SK-N-SH (cell line): Measurements from ENCODE around the gene LRMDA. TPM values are rescaled to one million over a fixed set of nuclear protein-coding genes. Genes with fewer than 3 reads are reported as not detected.

Experiments
- CTCF ChIA-PET: fragments of 300-600, 350-600 bp; formaldehyde crosslinking; extraction: SDS; loops from one replicate; lab custom pipeline; 2021; lab: Yijun Ruan, JAX
- POLR2A ChIA-PET: fragments of 350-600 bp; sonication (Branson Sonifier 250); formaldehyde crosslinking; extraction: SDS; loops from one replicate; lab custom pipeline; 2020; ENCODE audit warnings: antibody characterized with exemption, inconsistent platforms; lab: Yijun Ruan, JAX
- DNase-seq: peaks from one replicate; pipeline ENCODE4 v3.0.0; 2012
- H2AFZ ChIP-seq: fragments of 200-600 bp; sonication (generic); 2 replicates; pipeline ENCODE4 v1.8.1; 2016; ENCODE audit warnings: antibody characterized with exemption, mild to moderate bottlenecking, low read depth
- H3F3A ChIP-seq: fragments of 200-600 bp; sonication (generic); replicated peaks from 2 replicates; pipeline ENCODE3; 2016; ENCODE audit warnings: antibody characterized with exemption, mild to moderate bottlenecking; ENCODE audit not compliant: insufficient read depth
- H3K27ac ChIP-seq, 2 experiments: fragments of 200-500 bp in 1 of 2; fragments of 200-600 bp in 1 of 2; sonication (Bioruptor generic) in 1 of 2; sonication (generic), shearing (Covaris generic) in 1 of 2; 2 replicates each; pipeline versions ENCODE4 v1.5.1 to v1.6.1; 2014 to 2016; ENCODE audit warnings: low read depth in 2 of 2, inconsistent platforms in 1 of 2, low read length in 1 of 2, mild to moderate bottlenecking in 1 of 2, mixed read lengths in 1 of 2
- H3K27me3 ChIP-seq: fragments of 200-600 bp; sonication (generic), shearing (Covaris generic); 2 replicates; pipeline ENCODE4 v1.6.1; 2016; ENCODE audit warnings: mixed run types; ENCODE audit not compliant: insufficient read depth
- H3K36me3 ChIP-seq, 2 experiments: fragments of 200-500 bp in 1 of 2; fragments of 200-600 bp in 1 of 2; sonication (Bioruptor generic) in 1 of 2; sonication (generic) in 1 of 2; replicated peaks in 1 of 2; 2 replicates each; pipeline versions ENCODE3 to v1.5.1; 2014 to 2016; ENCODE audit warnings: low read length in 1 of 2, mild to moderate bottlenecking in 1 of 2; ENCODE audit not compliant: insufficient read depth in 2 of 2, control insufficient read depth in 1 of 2
- H3K4me1 ChIP-seq, 2 experiments: fragments of 200-500 bp in 1 of 2; fragments of 200-600 bp in 1 of 2; sonication (Bioruptor generic) in 1 of 2; sonication (generic), shearing (Covaris generic) in 1 of 2; 2 replicates each; pipeline versions ENCODE4 v1.5.1 to v1.6.1; 2014 to 2016; ENCODE audit warnings: low read depth in 1 of 2, low read length in 1 of 2, mixed run types in 1 of 2; ENCODE audit not compliant: insufficient read depth in 2 of 2, control insufficient read depth in 1 of 2
- H3K4me2 ChIP-seq: fragments of 200-600 bp; sonication (generic), shearing (Covaris generic); 2 replicates; pipeline ENCODE4 v1.6.1; 2017; ENCODE audit warnings: mixed run types
- H3K4me3 ChIP-seq, 2 experiments: fragments of 200-500 bp in 1 of 2; fragments of 200-600 bp in 1 of 2; sonication (Bioruptor generic) in 1 of 2; sonication (generic), shearing (Covaris generic) in 1 of 2; 2 replicates each; pipeline versions ENCODE4 v1.5.1 to v1.8.1; 2014 to 2016; ENCODE audit warnings: low read depth in 2 of 2, inconsistent platforms in 1 of 2, low read length in 1 of 2, mild to moderate bottlenecking in 1 of 2, mixed read lengths in 1 of 2, moderate library complexity in 1 of 2
- H3K79me2 ChIP-seq: fragments of 200-600 bp; sonication (generic); 2 replicates; pipeline ENCODE4 v1.8.1; 2017; ENCODE audit warnings: mild to moderate bottlenecking; ENCODE audit not compliant: insufficient read depth
- H3K9ac ChIP-seq: fragments of 200-600 bp; sonication (generic); 2 replicates; pipeline ENCODE4 v1.6.1; 2017; ENCODE audit warnings: mixed run types
- H3K9me2 ChIP-seq: fragments of 200-600 bp; sonication (generic); 2 replicates; pipeline ENCODE4 v1.6.1; 2017; ENCODE audit warnings: mixed run types
- H3K9me3 ChIP-seq: fragments of 200-600 bp; sonication (generic); 2 replicates; pipeline ENCODE4 v1.6.1; 2017; ENCODE audit warnings: mixed run types, mild to moderate bottlenecking, moderate library complexity
- H4K20me1 ChIP-seq: fragments of 200-600 bp; sonication (generic); 2 replicates; pipeline ENCODE4 v1.6.1; 2017; ENCODE audit warnings: mild to moderate bottlenecking, mixed run types; ENCODE audit not compliant: insufficient read depth
- CHD2 ChIP-seq: fragments of 150-350 bp; IDR thresholded peaks from 2 replicates; pipeline ENCODE4 v1.6.1; 2018; ENCODE audit warnings: low read length; ENCODE audit not compliant: partially characterized antibody
- EP300 ChIP-seq, 2 experiments: IDR thresholded peaks; 2 replicates each; pipeline versions ENCODE4 v1.4.0 to v1.6.1; 2012; ENCODE audit warnings: borderline replicate concordance in 1 of 2, low read depth in 1 of 2, low read length in 1 of 2
- EZH2phosphoT487 ChIP-seq: fragments of 200-600 bp; sonication (generic); IDR thresholded peaks from 2 replicates; pipeline ENCODE4 v1.6.1; 2017; ENCODE audit warnings: low read depth, mixed run types, mild to moderate bottlenecking, antibody characterized with exemption, moderate library complexity, borderline replicate concordance
- GABPA ChIP-seq: IDR thresholded peaks from 2 replicates; pipeline ENCODE4 v1.4.0; 2012; ENCODE audit warnings: low read depth, mild to moderate bottlenecking
- RAD21 ChIP-seq: IDR thresholded peaks from 2 replicates; pipeline ENCODE4 v1.6.1; 2012; ENCODE audit warnings: mild to moderate bottlenecking, low read length
- RFX5 ChIP-seq: IDR thresholded peaks from 2 replicates; pipeline ENCODE4 v1.6.1; 2012; ENCODE audit warnings: mild to moderate bottlenecking, improper control_type of control experiment, low read length
- RXRA ChIP-seq: IDR thresholded peaks from 2 replicates; pipeline ENCODE4 v1.4.0; 2012; ENCODE audit warnings: low read depth, mild to moderate bottlenecking, borderline replicate concordance
- SIN3A ChIP-seq: IDR thresholded peaks from 2 replicates; pipeline ENCODE4 v1.6.1; 2012; ENCODE audit warnings: low read depth, mild to moderate bottlenecking, low read length, moderate library complexity, borderline replicate concordance
- SMC3 ChIP-seq: IDR thresholded peaks from 2 replicates; pipeline ENCODE4 v1.6.1; 2012; ENCODE audit warnings: low read depth, low read length, improper control_type of control experiment
- TCF12 ChIP-seq: IDR thresholded peaks from 2 replicates; pipeline ENCODE4 v1.4.0; 2012
- TEAD4 ChIP-seq: IDR thresholded peaks from 2 replicates; pipeline ENCODE4 v1.4.0; 2012; ENCODE audit warnings: mild to moderate bottlenecking, borderline replicate concordance; ENCODE audit not compliant: insufficient read depth
- YY1 ChIP-seq: IDR thresholded peaks from 2 replicates; pipeline ENCODE4 v1.4.0; 2012; ENCODE audit warnings: low read depth, mild to moderate bottlenecking
- WGBS: methylation state at CpG from one replicate; pipeline ENCODE4 v1.1.6; 2017; ENCODE audit warnings: low lambda C conversion rate; 5-methylcytosine and 5-hydroxymethylcytosine counted together
- polyA plus RNA-seq, 3 experiments: library from polyadenylated mRNA; depleted of rRNA; stranded (reverse); fragments of >200 nt; gene quantifications; 2 replicates each; pipeline ENCODE4 v1.2.3, GENCODE V29; 2012
- TF ChIP-seq, protein P1 (sequence below): IDR thresholded peaks from 2 replicates; pipeline ENCODE4 v1.4.0; 2012; ENCODE audit warnings: low read depth, borderline replicate concordance
- TF ChIP-seq, protein P2 (sequence below): IDR thresholded peaks from 2 replicates; pipeline ENCODE4; 2012

Gene LRMDA
- polyA plus RNA-seq, 1 of the 3 experiments (the other 2 are of a cell fraction), result 0.95 TPM

- H3K9me2 ChIP-seq, result no peaks in the 10 kb centered on the region
- no peaks in the 10 kb centered on the region for H3K9me3 ChIP-seq
- CTCF ChIA-PET, result no interaction called here
- H4K20me1 ChIP-seq, result no peaks in the 10 kb centered on the region
- no peak overlapping the region for H3K4me3 ChIP-seq
- H3K9ac ChIP-seq, result no peak overlapping the region
- no peaks in the 10 kb centered on the region for H3K79me2 ChIP-seq
- TF ChIP-seq EP300 (IDR thresholded peaks at IDR 0.05; ENCODE audit: borderline replicate concordance in 1 of 2, low read depth in 1 of 2, low read length in 1 of 2) (no peak), SMC3 (no peak), TEAD4 (no peak), TCF12 (no peak), SIN3A (no peak), YY1 (no peak), EZH2phosphoT487 (no peak), RAD21 (no peak), RXRA (no peak), GABPA (no peak)
- TF ChIP-seq, protein P1, sequence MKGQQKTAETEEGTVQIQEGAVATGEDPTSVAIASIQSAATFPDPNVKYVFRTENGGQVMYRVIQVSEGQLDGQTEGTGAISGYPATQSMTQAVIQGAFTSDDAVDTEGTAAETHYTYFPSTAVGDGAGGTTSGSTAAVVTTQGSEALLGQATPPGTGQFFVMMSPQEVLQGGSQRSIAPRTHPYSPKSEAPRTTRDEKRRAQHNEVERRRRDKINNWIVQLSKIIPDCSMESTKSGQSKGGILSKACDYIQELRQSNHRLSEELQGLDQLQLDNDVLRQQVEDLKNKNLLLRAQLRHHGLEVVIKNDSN, result no peak
- TF ChIP-seq, protein P2, sequence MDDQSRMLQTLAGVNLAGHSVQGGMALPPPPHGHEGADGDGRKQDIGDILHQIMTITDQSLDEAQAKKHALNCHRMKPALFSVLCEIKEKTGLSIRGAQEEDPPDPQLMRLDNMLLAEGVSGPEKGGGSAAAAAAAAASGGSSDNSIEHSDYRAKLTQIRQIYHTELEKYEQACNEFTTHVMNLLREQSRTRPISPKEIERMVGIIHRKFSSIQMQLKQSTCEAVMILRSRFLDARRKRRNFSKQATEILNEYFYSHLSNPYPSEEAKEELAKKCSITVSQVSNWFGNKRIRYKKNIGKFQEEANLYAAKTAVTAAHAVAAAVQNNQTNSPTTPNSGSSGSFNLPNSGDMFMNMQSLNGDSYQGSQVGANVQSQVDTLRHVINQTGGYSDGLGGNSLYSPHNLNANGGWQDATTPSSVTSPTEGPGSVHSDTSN, result no peak
- POLR2A ChIA-PET, result no interaction called here
- H3K4me1 ChIP-seq, result no peaks in the 10 kb centered on the region
- H3K27me3 ChIP-seq, result no peaks in the 10 kb centered on the region
- WGBS, result 42% methylated on average over 3 of the region's 3 CpGs
- no peak overlapping the region for H2AFZ ChIP-seq
- H3F3A ChIP-seq, result no peaks in the 10 kb centered on the region
- no peaks in the 10 kb centered on the region for H3K36me3 ChIP-seq
- no peak overlapping the region for H3K4me2 ChIP-seq
- H3K27ac ChIP-seq, result no peak overlapping the region
- no peak for DNase-seq
Observed at GRCh38 chr10:75932921-75933320, 501.5 kb downstream of the LRMDA start.

DNA sequence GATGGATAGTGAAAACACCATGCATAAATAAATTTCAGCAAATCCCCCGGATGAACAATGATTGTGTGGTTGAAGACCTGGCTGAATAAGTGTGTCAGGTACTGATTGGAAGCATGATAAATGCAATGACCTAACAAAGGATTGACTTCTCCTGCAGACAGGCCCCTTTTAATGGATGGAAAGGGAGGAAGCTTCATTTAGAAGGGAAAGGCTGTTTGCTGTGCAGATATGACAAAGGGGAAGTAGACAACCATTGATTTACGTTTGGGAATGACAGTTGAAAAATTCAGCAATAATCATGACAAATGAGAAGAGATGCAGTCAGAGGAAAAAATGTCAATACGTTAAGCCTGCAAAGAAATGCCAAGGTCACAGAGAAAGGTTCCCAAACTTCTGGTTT lies 503.8 kb downstream of the LRMDA start:
- Histone ChIP-seq H3K4me1 (no peaks in the 10 kb centered on the region), H3F3A (no peaks in the 10 kb centered on the region), H2AFZ (no peak overlapping the region), H3K36me3 (no peaks in the 10 kb centered on the region), H4K20me1 (no peaks in the 10 kb centered on the region), H3K9ac (no peak overlapping the region), H3K27me3 (no peaks in the 10 kb centered on the region), H3K27ac (no peak overlapping the region), H3K9me2 (no peaks in the 10 kb centered on the region), H3K4me3 (no peak overlapping the region), H3K9me3 (no peaks in the 10 kb centered on the region), H3K4me2 (no peak overlapping the region), H3K79me2 (no peaks in the 10 kb centered on the region)
- no peak for TF ChIP-seq RAD21
- no peak for TF ChIP-seq SMC3
- no peak for TF ChIP-seq CHD2
- TF ChIP-seq, protein P2, result no peak
- TF ChIP-seq EZH2phosphoT487, result no peak
- no peak for TF ChIP-seq SIN3A
- TF ChIP-seq RXRA, result no peak
- TF ChIP-seq RFX5, result no peak
- 51% methylated on average over 3 of the region's 3 CpGs for WGBS
- DNase-seq, result no peak
- POLR2A ChIA-PET, result no interaction called here
- CTCF ChIA-PET, result no interaction called here
